RKO (cell line): ENCODE data around the gene DENND6B.
A peak's percentile ranks its signal among the peaks of the same experiment; 100 is the strongest.
"Not testable (repeated sequence)": the region's sequence is repeated elsewhere in the genome, so short reads cannot be mapped to it uniquely, and the experiment has no call there.

Experiments
- DNase-seq: peaks from one replicate; pipeline ENCODE4 v3.0.0-alpha.2; 2016; ENCODE audit warnings: low spot score

DENND6B gene

GRCh38 chr22:50289151-50289941 is 37.5 kb downstream of the DENND6B start:
- no peak for DNase-seq

GRCh38 chr22:50287731-50288130 is 39.1 kb downstream of the DENND6B start:
- DNase-seq, result no peak

GRCh38 chr22:50286701-50287318 is 40.0 kb downstream of the DENND6B start:
- DNase-seq, result no peak

- DNase-seq, result no peak
Observed at GRCh38 chr22:50286275-50286674, 40.5 kb downstream of the DENND6B start.

GRCh38 chr22:50285568-50286229 is 41.1 kb downstream of the DENND6B start:
- no peak for DNase-seq

GRCh38 chr22:50284479-50284878 is 42.3 kb downstream of the DENND6B start:
- DNase-seq, result no peak

GRCh38 chr22:50283821-50284220 is 43.0 kb downstream of the DENND6B start:
- DNase-seq, result no peak

GRCh38 chr22:50282361-50283155 is 44.3 kb downstream of the DENND6B start:
- no peak for DNase-seq

GRCh38 chr22:50281957-50282356 is 44.9 kb downstream of the DENND6B start:
- no peak for DNase-seq

GRCh38 chr22:50281384-50281760 is 45.4 kb downstream of the DENND6B start:
- no peak for DNase-seq

GRCh38 chr22:50280708-50281383 is 46.0 kb downstream of the DENND6B start:
- DNase-seq, result no peak

GRCh38 chr22:50280022-50280707 is 46.6 kb downstream of the DENND6B start:
- DNase-seq, result no peak

- no peak for DNase-seq
Observed at GRCh38 chr22:50278956-50279619, 47.7 kb downstream of the DENND6B start.

- DNase-seq, result no peak
Observed at GRCh38 chr22:50278461-50278860, 48.4 kb downstream of the DENND6B start.

- no peak for DNase-seq
Observed at GRCh38 chr22:50277761-50278160, 49.1 kb downstream of the DENND6B start.

- DNase-seq, result no peak
Observed at GRCh38 chr22:50276143-50276542, 50.7 kb downstream of the DENND6B start.

- no peak for DNase-seq
Observed at GRCh38 chr22:50275181-50276055, 51.4 kb downstream of the DENND6B start.

- no peak for DNase-seq
Observed at GRCh38 chr22:50274771-50275170, 52.0 kb downstream of the DENND6B start.

- peak; percentile 73 for DNase-seq
Observed at GRCh38 chr22:50274311-50274710, 52.5 kb downstream of the DENND6B start.

GRCh38 chr22:50273781-50274180 is 53.0 kb downstream of the DENND6B start:
- DNase-seq, result not testable (repeated sequence)
